K562 (cell line): Measurements from ENCODE around the gene CACNB2. TPM values are rescaled to one million over a fixed set of nuclear protein-coding genes. Genes with fewer than 3 reads are reported as not detected.

ENCODE experiments used
- ATAC-seq: fragments of 200-7000 bp; cut with Tn5 transposase; 3 replicates; pipeline ENCODE4 v1.9.1; 2020; ENCODE audit warnings: moderate library complexity
- BruUV-seq: library from RNA; stranded (reverse); fragments of 400-500 nt; replicated peaks from 2 replicates; lab custom pipeline; 2021; lab: Mats Ljungman, UMichigan
- CTCF ChIA-PET: fragments of 300-600 bp; formaldehyde crosslinking; extraction: SDS; loops from one replicate; lab custom pipeline; 2021; ENCODE audit warnings: low intra/inter-chr PET ratio; lab: Yijun Ruan, JAX
- POLR2A ChIA-PET: fragments of 300-600, 350-650 bp; sonication (Branson Sonifier 250); formaldehyde crosslinking; extraction: SDS; loops from one replicate; lab custom pipeline; 2021; ENCODE audit warnings: antibody characterized with exemption, inconsistent platforms; lab: Yijun Ruan, JAX
- DNase-seq, 4 experiments: peaks; one replicate each; pipeline versions ENCODE4 v3.0.0 to v3.0.0-alpha.2; 2011 to 2018; ENCODE audit warnings: low spot score in 3 of 4, mixed read lengths in 3 of 4; ENCODE audit errors: extremely low read depth in 1 of 4
- FAIRE-seq: peaks from 2 replicates; lab custom pipeline; 2011; peaks lifted over from hg19 to GRCh38; lab: Jason Lieb, UNC
- H2AFZ ChIP-seq: 2 replicates; pipeline ENCODE4 v1.6.0; 2011; ENCODE audit warnings: low read depth, low read length, control low read depth, inconsistent platforms
- H3K27ac ChIP-seq: fragments of 200-600 bp; 3 replicates; pipeline ENCODE4 v1.8.0; 2011; ENCODE audit warnings: low read depth, mild to moderate bottlenecking, control low read depth, inconsistent platforms, low read length, moderate library complexity, mixed read lengths; ENCODE audit errors: extremely low read depth
- H3K27me3 ChIP-seq, 2 experiments: fragments of 300-600 bp in 1 of 2; 2 replicates in 1 of 2; 3 replicates in 1 of 2; pipeline versions ENCODE4 v1.6.0 to v1.8.0; 2011; ENCODE audit warnings: inconsistent platforms in 2 of 2, low read length in 2 of 2, mild to moderate bottlenecking in 1 of 2, mixed read lengths in 1 of 2, moderate library complexity in 1 of 2; ENCODE audit not compliant: control insufficient read depth in 2 of 2, insufficient read depth in 2 of 2
- H3K36me3 ChIP-seq: fragments of 300-600 bp; 3 replicates; pipeline ENCODE4 v1.8.0; 2011; ENCODE audit warnings: mild to moderate bottlenecking, low read length, inconsistent platforms; ENCODE audit not compliant: control insufficient read depth, insufficient read depth
- H3K4me1 ChIP-seq, 2 experiments: fragments of 200-600 bp in 1 of 2; replicated peaks in 1 of 2; 2 replicates in 1 of 2; 3 replicates in 1 of 2; pipeline versions ENCODE4 v1.5.1 to v1.8.0; 2011; ENCODE audit warnings: inconsistent platforms in 2 of 2, low read length in 2 of 2, mild to moderate bottlenecking in 1 of 2, mixed read lengths in 1 of 2, moderate library complexity in 1 of 2; ENCODE audit not compliant: control insufficient read depth in 2 of 2, insufficient read depth in 2 of 2
- H3K4me2 ChIP-seq: 2 replicates; pipeline ENCODE4 v1.6.1; 2011; ENCODE audit warnings: low read length, control low read depth, inconsistent platforms, mixed read lengths; ENCODE audit not compliant: insufficient read depth
- H3K4me3 ChIP-seq: fragments of 200-600 bp; sonication (generic), shearing (Covaris generic); 2 replicates; pipeline ENCODE4 v1.5.1; 2016; ENCODE audit warnings: control low read depth, inconsistent platforms
- H3K79me2 ChIP-seq: fragments of 200-600 bp; 3 replicates; pipeline ENCODE4 v1.8.0; 2011; ENCODE audit warnings: low read length, inconsistent platforms; ENCODE audit not compliant: control insufficient read depth, insufficient read depth
- H3K9ac ChIP-seq, 2 experiments: 2 replicates each; pipeline versions ENCODE4 v1.6.0 to v1.6.1; 2011; ENCODE audit warnings: low read depth in 2 of 2, low read length in 2 of 2, control low read depth in 1 of 2, inconsistent platforms in 1 of 2, mild to moderate bottlenecking in 1 of 2, mixed read lengths in 1 of 2; ENCODE audit not compliant: insufficient read depth in 1 of 2
- H3K9me1 ChIP-seq: one replicate; pipeline ENCODE4 v1.6.0; 2011; ENCODE audit warnings: inconsistent platforms, mild to moderate bottlenecking, low read length, moderate library complexity; ENCODE audit not compliant: control insufficient read depth, insufficient read depth
- H3K9me3 ChIP-seq: replicated peaks from 2 replicates; pipeline ENCODE4 v1.5.1; 2011; ENCODE audit warnings: low read depth, low read length, inconsistent platforms; ENCODE audit not compliant: control insufficient read depth, insufficient read depth
- H4K20me1 ChIP-seq: replicated peaks from 2 replicates; pipeline ENCODE4 v1.6.1; 2011; ENCODE audit warnings: low read length, inconsistent platforms, mixed read lengths; ENCODE audit not compliant: control insufficient read depth, insufficient read depth
- ASH1L ChIP-seq: fragments of 450-650 bp; IDR thresholded peaks from 2 replicates; pipeline ENCODE4 v1.6.1; 2018; ENCODE audit warnings: borderline replicate concordance, mild to moderate bottlenecking, low read depth; ENCODE audit not compliant: partially characterized antibody
- CHD1 ChIP-seq: fragments of 200-600 bp; sonication (generic); IDR thresholded peaks from one replicate; pipeline ENCODE4 v1.6.1; 2012; ENCODE audit warnings: mild to moderate bottlenecking, moderate library complexity, low read length, inconsistent platforms
- CREB5 ChIP-seq: fragments of 250-450 bp; sonication (Bioruptor Pico); IDR thresholded peaks from 2 replicates; pipeline ENCODE4 v1.5.0; 2020; ENCODE audit warnings: mild to moderate bottlenecking
- ETV6 ChIP-seq, 3 experiments: fragments of 150-350 bp in 1 of 3; sonication (generic) in 1 of 3; formaldehyde crosslinking in 1 of 3; IDR thresholded peaks; 2 replicates each; pipeline versions ENCODE4 v1.6.1 to v1.8.0; 2014 to 2022; ENCODE audit warnings: borderline replicate concordance in 2 of 3, low read depth in 2 of 3, antibody characterized with exemption in 1 of 3, low read length in 1 of 3, mild to moderate bottlenecking in 1 of 3, missing genetic modification reagents in 1 of 3
- HMGN3 ChIP-seq: IDR thresholded peaks from 2 replicates; pipeline ENCODE4 v1.6.1; 2011; ENCODE audit warnings: borderline replicate concordance, low read depth, mild to moderate bottlenecking, mixed read lengths, low read length; ENCODE audit not compliant: insufficient read length; ENCODE audit errors: extremely low read depth
- HMGXB4 ChIP-seq: sonication (generic); formaldehyde crosslinking; IDR thresholded peaks from 2 replicates; pipeline ENCODE4 v1.8.1; 2023; ENCODE audit warnings: mild to moderate bottlenecking, missing genetic modification reagents
- PRMT5 ChIP-seq: sonication (generic); formaldehyde crosslinking; IDR thresholded peaks from 2 replicates; pipeline ENCODE4 v1.5.0; 2020; ENCODE audit warnings: missing genetic modification reagents
- PURB ChIP-seq: sonication (generic); formaldehyde crosslinking; IDR thresholded peaks from 2 replicates; pipeline ENCODE4 v1.9.0; 2021; ENCODE audit warnings: low read depth, mild to moderate bottlenecking, missing genetic modification reagents
- TCF3 ChIP-seq: sonication (generic); formaldehyde crosslinking; IDR thresholded peaks from 2 replicates; pipeline ENCODE4 v1.4.0; 2020; ENCODE audit warnings: mild to moderate bottlenecking, missing genetic modification reagents
- THRAP3 ChIP-seq: fragments of 450-650 bp; IDR thresholded peaks from 2 replicates; pipeline ENCODE4 v1.6.1; 2016; ENCODE audit warnings: mild to moderate bottlenecking, inconsistent platforms, borderline replicate concordance
- WGBS: fragments of 100-300 bp; shearing (Covaris generic); methylation state at CpG from one replicate; pipeline ENCODE4 v1.1.6; 2016; ENCODE audit warnings: low coverage, mixed read lengths; ENCODE audit not compliant: insufficient coverage; ENCODE audit errors: missing lambda C conversion rate; 5-methylcytosine and 5-hydroxymethylcytosine counted together
- in situ Hi-C: fragments of 300-500 bp; cut with MboI; formaldehyde crosslinking; loops from 4 replicates; pipeline ENCODE4 v1.15.0; 2018; ENCODE audit warnings: inconsistent platforms, mixed read lengths
- intact Hi-C: fragments of 100-400 bp; cut with micrococcal nuclease; formaldehyde crosslinking; loops from 2 replicates; pipeline ENCODE4 v1.14.2; 2022
- polyA plus RNA-seq, 8 experiments: library from polyadenylated mRNA; depleted of rRNA in 4 of 8; stranded (reverse) in 5 of 8; unstranded in 3 of 8; fragments of >200 nt; fragmentation: Nextera tagmentation in 2 of 8; fragmentation: Illumina TruSeq in 1 of 8; extraction: Ambion mirVana in 2 of 8; extraction: Trizol in 1 of 8; gene quantifications; 2 replicates each; pipeline versions ENCODE4 v1.2.1 to v1.2.3, GENCODE V29; 2011 to 2014; ENCODE audit warnings: inconsistent platforms in 1 of 8, missing spikeins in 1 of 8
- total RNA-seq, 7 experiments: library from RNA; depleted of rRNA in 6 of 7; stranded (reverse); fragments of >200 nt in 6 of 7; fragmentation: Illumina TruSeq in 2 of 7; extraction: Trizol in 2 of 7; gene quantifications; 2 replicates each; pipeline versions ENCODE4 v1.2.1 to v1.2.3, GENCODE V29; 2011 to 2021; ENCODE audit warnings: low replicate concordance in 1 of 7
- TF ChIP-seq, protein P1 (sequence below), 3 experiments: IDR thresholded peaks in 2 of 3; conservative IDR thresholded peaks in 1 of 3; 2 replicates each; pipeline ENCODE4 v1.5.1; 2011 to 2012; ENCODE audit warnings: low read length in 3 of 3, mild to moderate bottlenecking in 3 of 3, control low read depth in 2 of 3, improper control_type of control experiment in 1 of 3, inconsistent platforms in 1 of 3, low read depth in 1 of 3, mixed read lengths in 1 of 3, moderate library complexity in 1 of 3; ENCODE audit not compliant: insufficient read depth in 2 of 3
- TF ChIP-seq, protein P2 (sequence below): fragments of 450-650 bp; IDR thresholded peaks from 2 replicates; pipeline ENCODE4 v1.6.1; 2016; ENCODE audit warnings: borderline replicate concordance

Gene CACNB2
- total and polyA plus RNA-seq, 9 of the 15 experiments (the other 6 are each of a cell fraction or from before 2014, with no cell fraction given): 1.8 to 2.2 TPM; not detected in 7

GRCh38 chr10:18334116-18334867, 194.1 kb downstream of the CACNB2 start:
- DNase-seq (no peak), FAIRE-seq (no peak), ATAC-seq (no peak)
- intact Hi-C loops (no loop called here), in situ Hi-C loops (no loop called here)
- 0 out of 5 replicates have a peak, but pooled peaks cover 0 to 4% of the 10 kb centered on the region in 2 experiments for H3K27me3 ChIP-seq
- no peaks in the 10 kb centered on the region for H3K36me3 ChIP-seq
- H3K9ac ChIP-seq: no peak overlapping the region
- H3K9me3 ChIP-seq: no peaks in the 10 kb centered on the region
- POLR2A ChIA-PET: interaction anchor here (0.6 kb wide), 1 partner anchor 13 kb away, joined by 3 read pairs; no protein-coding TSS in a partner anchor
- H2AFZ ChIP-seq: no peak overlapping the region
- no peak overlapping the region for H3K4me3 ChIP-seq
- CTCF ChIA-PET: no interaction called here
- no peaks in the 10 kb centered on the region for H4K20me1 ChIP-seq
- 0% methylated on average over 8 of the region's 8 CpGs for WGBS
- no peak overlapping the region for H3K27ac ChIP-seq
- H3K4me2 ChIP-seq: no peak overlapping the region
- no peaks in the 10 kb centered on the region for H3K4me1 ChIP-seq
- BruUV-seq: no TSS peak
- no peaks in the 10 kb centered on the region for H3K79me2 ChIP-seq
- no peaks in the 10 kb centered on the region for H3K9me1 ChIP-seq
- TF ChIP-seq CHD1 (no peak), ETV6 (IDR thresholded peaks at IDR 0.05; ENCODE audit: borderline replicate concordance in 1 of 2, low read depth in 2 of 2, low read length in 1 of 2) (no peak), ETV6 (CRISPR knock-in tag; IDR thresholded peaks at IDR 0.05; ENCODE audit: borderline replicate concordance) (no peak), TCF3 (CRISPR knock-in tag) (no peak), CREB5 (CRISPR knock-in tag) (no peak), THRAP3 (no peak), HMGXB4 (CRISPR knock-in tag) (no peak), PRMT5 (CRISPR knock-in tag) (no peak), PURB (CRISPR knock-in tag) (no peak), ASH1L (no peak), HMGN3 (no peak)
- TF ChIP-seq, protein P1, sequence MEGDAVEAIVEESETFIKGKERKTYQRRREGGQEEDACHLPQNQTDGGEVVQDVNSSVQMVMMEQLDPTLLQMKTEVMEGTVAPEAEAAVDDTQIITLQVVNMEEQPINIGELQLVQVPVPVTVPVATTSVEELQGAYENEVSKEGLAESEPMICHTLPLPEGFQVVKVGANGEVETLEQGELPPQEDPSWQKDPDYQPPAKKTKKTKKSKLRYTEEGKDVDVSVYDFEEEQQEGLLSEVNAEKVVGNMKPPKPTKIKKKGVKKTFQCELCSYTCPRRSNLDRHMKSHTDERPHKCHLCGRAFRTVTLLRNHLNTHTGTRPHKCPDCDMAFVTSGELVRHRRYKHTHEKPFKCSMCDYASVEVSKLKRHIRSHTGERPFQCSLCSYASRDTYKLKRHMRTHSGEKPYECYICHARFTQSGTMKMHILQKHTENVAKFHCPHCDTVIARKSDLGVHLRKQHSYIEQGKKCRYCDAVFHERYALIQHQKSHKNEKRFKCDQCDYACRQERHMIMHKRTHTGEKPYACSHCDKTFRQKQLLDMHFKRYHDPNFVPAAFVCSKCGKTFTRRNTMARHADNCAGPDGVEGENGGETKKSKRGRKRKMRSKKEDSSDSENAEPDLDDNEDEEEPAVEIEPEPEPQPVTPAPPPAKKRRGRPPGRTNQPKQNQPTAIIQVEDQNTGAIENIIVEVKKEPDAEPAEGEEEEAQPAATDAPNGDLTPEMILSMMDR (IDR thresholded peaks at IDR 0.05 in 2 of 3, conservative IDR thresholded peaks at IDR 0.05 in 1 of 3; ENCODE audit: insufficient read depth in 2 of 3, low read depth in 1 of 3, low read length in 3 of 3): no peak
- TF ChIP-seq, protein P2, sequence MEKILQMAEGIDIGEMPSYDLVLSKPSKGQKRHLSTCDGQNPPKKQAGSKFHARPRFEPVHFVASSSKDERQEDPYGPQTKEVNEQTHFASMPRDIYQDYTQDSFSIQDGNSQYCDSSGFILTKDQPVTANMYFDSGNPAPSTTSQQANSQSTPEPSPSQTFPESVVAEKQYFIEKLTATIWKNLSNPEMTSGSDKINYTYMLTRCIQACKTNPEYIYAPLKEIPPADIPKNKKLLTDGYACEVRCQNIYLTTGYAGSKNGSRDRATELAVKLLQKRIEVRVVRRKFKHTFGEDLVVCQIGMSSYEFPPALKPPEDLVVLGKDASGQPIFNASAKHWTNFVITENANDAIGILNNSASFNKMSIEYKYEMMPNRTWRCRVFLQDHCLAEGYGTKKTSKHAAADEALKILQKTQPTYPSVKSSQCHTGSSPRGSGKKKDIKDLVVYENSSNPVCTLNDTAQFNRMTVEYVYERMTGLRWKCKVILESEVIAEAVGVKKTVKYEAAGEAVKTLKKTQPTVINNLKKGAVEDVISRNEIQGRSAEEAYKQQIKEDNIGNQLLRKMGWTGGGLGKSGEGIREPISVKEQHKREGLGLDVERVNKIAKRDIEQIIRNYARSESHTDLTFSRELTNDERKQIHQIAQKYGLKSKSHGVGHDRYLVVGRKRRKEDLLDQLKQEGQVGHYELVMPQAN: no peak
